NCI-H345 treated with DMSO at 0.1 percent for 48 hours (cell line): ENCODE data around the gene LPIN2.
"Not testable (repeated sequence)": the region's sequence is repeated elsewhere in the genome, so short reads cannot be mapped to it uniquely, and the experiment has no call there.

Source experiments
- DNase-seq: peaks from one replicate; lab custom pipeline; 2025; ENCODE audit not compliant: unreplicated experiment; lab: John Stamatoyannopoulos, UW

LPIN2 gene

GRCh38 chr18:3044931-3045698 is 32.2 kb upstream of the LPIN2 start:
- DNase-seq, result no peak

GRCh38 chr18:3042379-3042778 is 29.4 kb upstream of the LPIN2 start:
- no peak for DNase-seq

GRCh38 chr18:3041843-3042242 is 28.9 kb upstream of the LPIN2 start:
- DNase-seq, result no peak

GRCh38 chr18:3040881-3041280 is 27.9 kb upstream of the LPIN2 start:
- DNase-seq, result no peak

GRCh38 chr18:3040173-3040572 is 27.2 kb upstream of the LPIN2 start:
- DNase-seq, result no peak

GRCh38 chr18:3037423-3037915 is 24.5 kb upstream of the LPIN2 start:
- DNase-seq, result no peak

GRCh38 chr18:3036108-3036507 is 23.2 kb upstream of the LPIN2 start:
- DNase-seq, result no peak

- no peak for DNase-seq
Measured at GRCh38 chr18:3035635-3036034, 22.7 kb upstream of the LPIN2 start.

GRCh38 chr18:3032721-3033120 is 19.8 kb upstream of the LPIN2 start:
- DNase-seq, result no peak

- no peak for DNase-seq
Measured at GRCh38 chr18:3029215-3029952, 16.4 kb upstream of the LPIN2 start.

GRCh38 chr18:3028115-3028514 is 15.2 kb upstream of the LPIN2 start:
- not testable (repeated sequence) for DNase-seq

GRCh38 chr18:3027370-3027891 is 14.5 kb upstream of the LPIN2 start:
- DNase-seq, result no peak

GRCh38 chr18:3025544-3025943 is 12.6 kb upstream of the LPIN2 start:
- DNase-seq, result no peak

GRCh38 chr18:3023603-3024002 is 10.7 kb upstream of the LPIN2 start:
- DNase-seq, result not testable (repeated sequence)

- no peak for DNase-seq
Measured at GRCh38 chr18:3016585-3017297, 3.8 kb upstream of the LPIN2 start.

- no peak for DNase-seq
Measured at GRCh38 chr18:3015851-3016250, 2.9 kb upstream of the LPIN2 start.

- DNase-seq, result no peak
Measured at GRCh38 chr18:3015204-3015592, 2.3 kb upstream of the LPIN2 start.

- DNase-seq, result no peak
Measured at GRCh38 chr18:3014503-3015203, 1.7 kb upstream of the LPIN2 start.

GRCh38 chr18:3012136-3013023 is 564 bp downstream of the LPIN2 start:
- DNase-seq, result peak; percentile 50

- DNase-seq, result no peak
Measured at GRCh38 chr18:3010086-3010485, 2.9 kb downstream of the LPIN2 start.
